HG03139 (cell line): Measurements from ENCODE around the gene STK4.
A peak's percentile ranks its signal among the peaks of the same experiment; 100 is the strongest.

Experiments
- ATAC-seq: cut with Tn5 transposase; IDR thresholded peaks from one replicate; pipeline ENCODE4 v1.9.1; 2021; ENCODE audit not compliant: unreplicated experiment

STK4 gene

DNA sequence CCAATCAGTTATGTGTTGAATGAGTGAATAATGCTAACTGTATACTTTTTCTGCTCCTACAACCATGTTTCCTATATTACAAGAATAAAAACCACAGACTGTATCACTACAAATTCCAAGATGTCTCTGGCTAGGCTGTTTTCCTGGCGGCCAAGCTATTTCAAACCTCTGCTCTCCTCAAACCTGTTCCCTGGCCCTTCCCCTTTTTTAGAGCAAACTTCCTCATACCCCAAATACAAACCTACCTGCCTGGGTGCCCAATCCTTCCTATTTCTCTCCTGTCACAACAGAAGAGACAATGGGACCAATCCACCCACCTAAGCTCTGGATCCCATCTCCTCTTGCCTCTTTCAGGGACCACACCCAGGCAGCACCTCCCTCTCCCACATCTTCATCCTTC, 13.6 kb upstream of the STK4 start:
- ATAC-seq = no peak

DNA sequence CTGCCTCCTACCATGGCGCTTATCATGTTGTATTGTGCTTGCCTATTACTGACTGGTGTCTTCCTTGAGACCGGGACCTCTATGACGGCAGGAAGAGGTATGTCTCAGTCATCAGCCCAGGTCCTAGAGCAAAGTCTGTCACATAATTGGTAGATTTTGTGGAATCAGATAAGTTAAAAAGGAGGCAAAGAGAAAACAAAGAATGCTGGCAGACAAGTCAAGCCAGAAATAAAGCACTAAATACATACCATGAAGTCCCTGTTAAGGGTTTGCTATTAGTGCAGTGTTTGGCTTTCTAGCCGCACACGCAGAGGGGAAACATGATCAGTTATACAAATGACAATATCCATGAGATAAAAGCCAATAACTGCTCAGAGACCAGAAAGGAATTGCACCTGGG, 12.1 kb upstream of the STK4 start:
- no peak for ATAC-seq

DNA sequence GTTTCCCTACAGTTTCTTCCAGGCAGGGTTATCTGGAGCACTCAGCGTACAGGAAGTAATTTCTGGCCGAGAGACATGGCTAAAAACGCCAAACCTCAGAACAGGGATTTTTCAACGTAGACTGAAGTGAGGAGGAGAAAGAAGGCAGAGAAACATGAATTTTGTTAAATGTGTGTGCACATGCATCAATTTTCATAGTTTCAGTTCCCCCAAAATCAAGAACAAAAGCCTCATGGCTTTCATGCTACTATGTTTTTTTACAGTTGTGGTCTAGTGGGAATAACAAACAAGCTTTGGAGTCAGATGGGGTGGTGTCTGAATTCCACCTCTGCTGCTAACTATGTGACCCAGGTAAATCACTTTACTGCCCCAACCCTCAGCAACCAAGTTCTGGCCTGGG, 11.0 kb upstream of the STK4 start:
- ATAC-seq = no peak

DNA sequence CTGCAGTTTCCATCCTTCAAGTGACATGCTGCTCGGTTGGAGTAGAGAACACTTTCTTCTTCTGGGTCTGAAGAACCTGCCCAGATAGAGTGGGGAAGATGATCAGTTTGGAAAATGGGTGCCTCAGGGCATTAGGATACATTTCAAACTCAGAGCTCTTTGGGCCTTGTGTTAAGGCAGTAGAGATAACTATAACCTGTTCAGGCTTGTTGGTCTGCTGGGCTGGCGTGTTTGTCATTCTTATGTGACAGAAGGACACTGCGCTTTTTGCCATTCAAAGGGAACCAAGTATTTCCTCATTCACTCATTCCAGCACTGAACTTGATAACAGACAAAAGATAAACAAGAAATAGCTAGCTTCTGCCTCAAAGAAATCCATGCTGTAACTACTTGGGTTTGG, 9.9 kb upstream of the STK4 start:
- ATAC-seq = no peak

DNA sequence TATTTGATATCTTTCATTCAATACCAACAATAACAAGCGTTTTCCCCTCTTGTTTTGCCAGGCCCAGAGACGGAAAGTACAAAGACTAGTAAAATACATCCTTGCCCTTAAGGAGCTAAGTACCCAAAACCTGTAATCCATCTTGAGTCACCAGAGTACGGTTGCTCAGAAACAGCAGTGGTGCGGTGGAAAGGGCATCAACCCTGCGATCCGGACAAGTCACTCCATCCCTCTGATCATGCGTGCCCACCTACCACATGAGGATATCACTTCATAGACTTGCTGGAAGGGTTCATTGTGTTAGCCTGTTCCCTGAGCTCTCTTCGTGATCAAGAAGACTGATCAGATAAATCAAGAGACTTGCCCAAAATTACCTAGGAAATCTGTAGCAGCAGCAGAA, 8.0 kb upstream of the STK4 start:
- ATAC-seq = no peak

DNA sequence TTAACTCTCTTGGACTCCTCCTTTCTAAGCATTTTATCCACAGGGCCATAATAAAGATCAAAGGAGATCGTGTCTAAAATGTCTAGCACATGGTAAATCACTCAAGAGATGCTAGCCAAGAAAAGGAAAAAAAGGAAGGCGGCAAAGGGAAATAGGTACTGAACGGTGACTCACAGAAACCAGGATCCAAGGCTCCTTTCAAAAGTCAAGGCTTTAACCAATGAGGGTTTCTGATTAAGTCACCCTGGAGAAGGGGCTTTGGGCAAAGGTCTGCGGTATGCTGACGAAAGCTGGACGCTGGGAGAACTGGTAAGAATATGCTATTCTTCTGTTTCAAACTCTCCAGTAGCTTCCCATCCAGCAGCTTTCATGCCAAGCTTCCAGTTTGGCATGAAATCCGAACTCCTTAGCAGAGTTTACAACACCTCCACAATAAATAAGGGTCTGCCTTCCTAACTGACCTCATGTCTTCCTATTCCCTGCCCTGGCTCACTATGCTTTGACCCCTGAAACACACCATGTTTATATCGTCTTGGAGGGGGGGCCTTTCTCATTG, 7.2 kb upstream of the STK4 start:
- no peak for ATAC-seq

DNA sequence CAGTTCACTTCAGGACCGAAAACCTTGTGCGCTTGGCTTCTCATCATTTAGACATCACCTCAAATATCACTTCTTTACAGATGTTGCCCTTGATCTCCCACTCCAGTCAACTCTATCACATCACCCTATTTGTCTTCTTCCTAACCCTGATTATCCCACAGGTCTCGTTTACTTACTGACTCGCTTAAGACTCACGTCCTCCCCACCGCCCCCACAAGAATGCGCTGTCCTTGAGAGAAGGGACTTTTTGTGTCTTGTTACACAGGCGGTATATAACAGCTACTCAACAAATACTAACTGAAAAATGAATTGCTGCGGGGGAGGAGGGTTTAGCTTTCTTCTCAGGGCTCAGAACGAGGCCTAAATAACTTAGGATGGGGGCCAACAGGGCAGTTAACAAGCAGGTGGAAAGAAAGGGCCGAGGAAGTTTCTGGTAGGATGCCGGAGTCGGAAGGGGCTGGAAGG, 6.6 kb upstream of the STK4 start:
- ATAC-seq = peak; percentile 8

DNA sequence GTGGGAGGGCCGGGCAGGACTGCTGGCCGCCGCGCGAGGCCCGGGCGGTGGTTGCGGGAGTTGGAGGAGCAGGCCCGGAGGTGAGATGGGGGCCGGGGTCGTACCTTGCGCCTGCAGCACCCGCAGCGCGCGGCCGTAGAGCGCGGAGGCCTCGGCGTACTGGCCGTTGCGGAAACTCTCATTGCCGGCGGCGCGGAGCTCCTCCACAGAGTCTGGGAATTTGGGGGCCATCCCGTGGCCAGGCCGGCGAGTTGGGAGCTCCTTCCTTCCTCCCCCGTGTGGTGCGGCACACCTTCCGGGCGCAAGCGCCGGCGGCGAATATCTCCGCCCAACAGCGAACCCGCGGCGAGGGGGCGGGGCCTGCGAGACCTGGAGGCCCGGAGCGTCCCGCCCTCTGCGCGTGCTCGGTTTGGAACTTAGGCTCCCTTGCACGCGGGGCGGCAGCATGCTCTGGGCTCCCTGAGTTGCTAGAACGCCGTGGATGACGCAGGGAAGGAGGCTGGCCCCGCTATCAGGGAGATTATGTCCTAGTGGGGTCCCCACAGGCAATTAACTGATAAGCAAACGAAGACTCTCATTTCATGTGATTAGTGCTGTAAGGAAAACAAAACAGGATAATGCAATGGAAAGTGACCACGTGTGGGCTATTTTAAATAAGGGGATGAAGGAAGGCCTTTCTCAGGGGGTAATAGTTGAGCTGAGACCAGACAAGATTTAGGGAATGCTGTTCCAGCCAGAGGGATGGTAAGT, 6.0 kb upstream of the STK4 start, which contains the start of gene TOMM34:
TOMM34 (minus strand) TSS at position 295 of the 750 bp plus-strand sequence; CDS start at position 231, 64 bp downstream.
- ATAC-seq = peak; percentile 69

DNA sequence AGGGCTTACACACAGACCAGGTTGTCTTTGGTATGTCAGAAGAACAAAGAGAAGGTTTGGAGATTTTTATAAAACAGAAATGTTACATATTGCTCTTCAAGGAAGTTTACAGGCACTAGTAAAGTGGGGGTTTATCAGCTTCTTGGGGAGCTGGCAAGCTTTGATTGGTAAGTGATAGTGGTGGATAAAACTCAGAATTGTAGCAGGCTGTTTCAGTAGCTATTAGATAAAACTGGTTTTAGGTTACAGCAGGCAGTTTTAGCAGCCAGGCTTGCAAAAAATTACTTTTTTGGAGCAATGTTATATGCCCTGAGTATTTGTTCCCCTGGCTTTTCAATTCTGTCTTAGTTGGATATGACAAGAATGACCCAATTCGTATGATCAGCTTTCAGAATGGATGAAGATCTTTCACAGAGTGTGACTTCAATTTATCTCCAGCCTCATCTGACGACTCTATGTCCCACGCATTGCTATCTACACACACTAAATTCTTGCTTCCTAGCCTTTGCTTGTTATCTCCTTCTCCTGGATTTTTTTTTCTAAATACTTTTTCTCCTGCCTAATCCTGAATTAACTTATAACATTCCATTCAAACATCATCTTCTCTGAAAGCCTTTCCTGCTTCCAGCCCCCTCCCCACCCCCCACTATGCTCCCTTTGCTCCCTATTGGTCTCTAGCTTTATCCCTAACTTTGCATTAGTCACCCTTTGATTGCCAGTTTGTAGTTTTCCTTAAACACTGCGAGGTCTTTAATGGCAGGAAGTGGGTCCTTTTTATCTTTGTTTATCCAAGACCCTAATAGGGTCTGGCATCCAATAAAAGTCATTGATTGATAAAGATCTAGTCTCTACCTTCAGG, 5.1 kb upstream of the STK4 start:
- no peak for ATAC-seq

DNA sequence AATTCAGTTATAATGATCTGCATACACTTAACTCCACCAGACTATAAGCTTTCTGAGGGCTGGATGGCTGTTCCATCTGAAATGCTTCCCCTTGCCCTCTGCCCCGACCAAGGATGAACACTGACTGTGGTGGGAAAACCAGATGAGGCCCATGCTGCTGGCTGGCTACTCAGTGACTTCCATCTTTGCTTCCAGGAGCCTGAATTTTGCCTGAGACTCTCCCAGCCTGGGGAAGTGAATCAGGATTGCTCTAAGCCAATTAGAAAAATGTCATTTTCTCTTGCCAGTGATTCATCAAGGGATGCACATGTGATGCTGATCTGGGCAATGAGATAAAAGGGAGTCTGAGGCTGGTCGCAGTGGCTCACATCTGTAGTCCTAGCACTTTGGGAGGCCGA, 4.4 kb upstream of the STK4 start:
- no peak for ATAC-seq

DNA sequence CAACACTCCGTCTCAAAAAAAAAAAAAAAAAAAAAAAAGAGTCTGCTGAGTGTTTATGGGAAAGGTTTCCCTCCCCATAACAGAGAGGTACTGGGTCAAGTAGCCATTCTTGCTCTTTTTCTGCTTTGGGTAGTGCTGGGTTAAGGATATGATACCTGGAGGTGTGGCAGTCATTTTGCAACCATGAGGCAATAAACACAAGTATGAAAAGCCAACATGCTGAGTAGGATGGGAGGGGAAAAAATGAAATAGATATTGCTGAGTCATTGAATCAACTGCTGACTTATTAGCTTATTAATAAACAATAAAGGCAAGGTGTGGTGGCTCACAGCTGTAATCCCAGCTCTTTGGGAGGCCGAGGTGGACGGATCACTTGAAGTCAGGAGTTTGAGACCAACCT, 3.8 kb upstream of the STK4 start:
- no peak for ATAC-seq

DNA sequence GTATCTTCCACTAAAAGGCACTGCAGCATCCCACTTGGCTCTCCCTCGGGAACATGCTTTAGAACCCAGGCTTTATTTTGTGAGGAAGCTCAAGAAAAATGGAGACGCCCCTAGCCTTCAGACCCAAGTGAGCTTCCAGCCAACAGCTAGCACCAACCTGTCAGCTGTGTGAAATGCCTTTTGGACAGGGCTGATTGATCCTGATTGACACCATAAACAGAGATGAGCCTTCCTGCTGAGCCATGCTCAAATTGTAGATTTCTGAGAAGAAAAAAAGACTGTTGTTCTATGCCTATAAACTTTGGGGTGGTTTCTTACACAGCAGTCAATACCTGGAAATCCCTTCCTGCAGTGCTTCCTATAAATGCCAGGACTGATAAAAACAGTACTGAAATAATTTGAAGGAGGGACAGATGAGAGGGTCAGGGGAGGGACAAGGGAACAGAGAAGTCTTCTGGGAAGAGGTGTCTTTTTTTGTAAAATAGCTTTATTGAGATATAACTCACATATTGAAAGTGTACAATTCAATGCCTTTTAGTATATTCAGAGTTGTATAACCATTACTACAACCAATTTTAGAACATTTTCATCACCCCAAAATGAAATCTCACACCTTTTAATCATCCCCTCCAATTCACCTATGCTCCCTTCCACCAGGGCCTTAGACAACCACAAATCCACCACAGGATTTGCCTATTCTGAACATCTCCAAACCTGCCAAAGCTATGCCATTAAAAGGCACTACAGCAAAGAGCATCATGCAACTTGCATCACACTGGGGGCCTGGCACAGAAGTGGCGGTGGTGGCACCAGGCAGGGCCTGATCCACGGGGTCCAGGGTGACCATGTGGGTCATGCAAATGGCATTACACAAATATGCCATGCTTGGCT, 2.7 kb upstream of the STK4 start:
- ATAC-seq = no peak

DNA sequence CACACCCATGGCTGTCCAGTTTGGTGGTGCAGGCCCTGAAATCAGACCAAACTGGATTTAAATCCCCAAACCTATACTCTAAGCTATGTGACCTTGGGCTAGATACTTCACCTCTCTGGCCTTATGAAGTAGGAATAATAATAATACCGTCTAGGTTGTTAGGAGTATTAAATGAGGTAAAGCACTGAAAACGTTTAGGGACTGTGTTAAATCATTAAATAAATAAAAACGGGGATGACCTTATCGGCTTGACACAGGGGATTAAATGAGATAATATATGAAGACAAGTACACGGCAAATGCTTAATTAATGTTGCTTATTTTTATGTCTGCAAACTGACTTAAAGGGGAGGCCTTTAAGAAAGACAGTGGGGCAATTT, 672 bp upstream of the STK4 start:
- no peak for ATAC-seq

DNA sequence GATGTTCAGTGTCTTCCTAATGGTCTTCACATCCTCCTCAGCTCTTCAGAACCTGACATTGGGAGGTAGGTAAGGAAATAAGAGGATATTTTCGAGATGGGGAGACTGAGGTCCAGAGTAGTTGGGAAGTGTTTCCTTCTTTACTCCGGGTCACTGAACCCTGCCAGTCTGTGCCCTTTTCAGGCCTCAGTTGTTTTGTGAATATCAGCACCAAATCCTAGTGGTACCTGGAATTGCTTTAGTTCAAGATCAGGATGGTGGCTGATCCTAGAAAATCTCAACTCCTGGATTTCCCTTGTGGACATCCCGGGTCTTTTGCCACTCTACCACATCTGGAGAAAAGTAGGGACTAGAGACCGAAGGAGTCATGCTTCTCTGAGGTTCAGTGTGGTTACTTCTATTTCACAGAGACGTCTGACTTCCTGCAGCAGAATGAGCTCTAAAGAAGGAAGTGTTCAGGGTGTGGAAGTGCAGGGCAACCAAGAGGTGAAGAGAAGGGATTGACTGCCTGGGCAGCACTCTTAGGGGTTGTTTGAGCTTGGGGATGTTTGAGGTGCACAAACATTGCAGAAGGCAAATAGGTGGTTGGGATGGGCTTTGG, 995 bp downstream of the STK4 start:
- ATAC-seq = no peak

DNA sequence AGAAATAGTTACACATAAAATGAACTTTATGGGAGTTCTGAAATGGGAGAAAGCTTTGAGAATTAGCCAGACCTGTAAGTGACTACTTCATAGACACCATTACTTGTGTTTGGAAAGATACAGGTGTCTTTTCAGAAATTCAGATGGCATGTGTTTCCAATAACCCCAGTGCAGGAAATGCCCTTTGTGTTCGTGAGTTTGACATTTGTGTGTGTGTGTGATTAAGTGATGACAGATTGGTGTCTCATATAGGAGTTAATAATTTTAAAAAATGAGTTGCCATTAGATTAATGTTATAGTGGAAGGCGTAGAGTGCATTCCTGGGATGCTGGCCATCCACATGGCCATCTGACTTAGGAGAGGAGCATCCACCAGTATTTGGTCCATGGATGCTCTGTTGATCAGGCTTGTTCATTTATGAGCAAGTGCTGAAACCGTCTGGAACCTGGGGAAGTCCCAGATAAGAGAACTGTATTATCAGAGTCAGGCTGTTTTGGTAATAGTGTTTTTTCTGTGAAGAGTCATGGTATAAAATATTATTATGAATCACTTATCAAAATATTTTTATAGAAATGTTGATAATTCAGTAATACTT, 3.1 kb downstream of the STK4 start:
- ATAC-seq = no peak

DNA sequence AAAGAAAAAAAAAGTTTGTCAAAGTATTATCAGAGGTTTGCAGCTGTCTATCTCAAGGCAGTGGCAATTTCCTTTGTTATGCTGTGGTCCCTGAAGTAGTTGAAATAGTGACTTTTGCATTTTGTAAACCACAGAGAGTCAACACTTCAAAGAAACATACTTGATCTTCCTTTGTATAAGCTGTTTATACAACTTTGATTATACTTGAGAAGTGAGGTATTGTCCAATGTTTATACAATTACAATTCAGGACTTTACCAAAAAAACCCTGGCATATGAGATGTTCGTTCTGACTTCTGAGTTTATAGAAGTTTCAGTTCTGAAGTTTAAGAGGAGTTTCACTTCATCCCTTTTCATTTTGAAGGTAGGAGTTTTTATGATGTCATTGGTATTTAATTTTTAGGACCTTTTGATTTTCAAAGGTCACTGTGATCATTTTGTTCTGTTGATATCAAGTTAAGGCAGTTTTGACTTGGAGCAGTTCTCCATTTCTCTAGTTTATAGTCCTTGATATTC, 4.0 kb downstream of the STK4 start:
- ATAC-seq = no peak

DNA sequence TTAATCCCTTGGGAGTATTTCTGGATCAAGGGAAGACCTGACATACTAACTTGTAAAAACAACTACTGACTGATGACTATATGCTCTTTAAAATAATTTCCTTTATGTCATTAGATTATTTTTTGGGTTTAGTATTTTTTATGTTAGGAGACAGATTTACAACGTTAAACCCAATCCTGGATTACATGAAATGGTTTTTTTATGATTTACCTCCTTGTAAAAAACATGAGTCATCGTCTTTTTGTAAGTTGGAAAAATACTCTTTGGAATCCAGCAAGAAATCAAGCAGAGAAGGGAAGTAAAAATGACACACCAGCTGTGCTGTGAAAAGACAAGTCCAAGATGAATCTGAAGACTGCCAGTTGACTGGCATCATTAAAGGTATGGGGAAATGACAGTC, 6.7 kb downstream of the STK4 start:
- no peak for ATAC-seq

DNA sequence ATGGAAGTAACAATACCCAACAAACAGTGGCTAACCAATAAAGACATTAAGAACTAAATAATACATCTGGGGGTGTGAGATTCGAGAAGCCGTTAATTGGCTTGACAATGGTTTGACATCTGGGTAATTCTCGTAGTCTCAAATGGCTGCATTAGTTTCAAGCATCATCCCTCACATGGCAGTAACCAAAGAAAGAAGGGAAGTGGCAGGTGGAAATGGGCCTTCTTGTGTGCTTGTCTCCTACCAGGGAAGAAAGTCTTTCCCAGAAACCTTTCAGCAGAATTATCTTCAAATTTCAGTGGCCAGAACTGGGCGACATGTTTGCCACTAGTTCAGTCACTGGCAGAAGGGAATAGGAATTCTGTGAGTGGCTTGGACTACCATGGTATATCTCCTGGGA, 10.4 kb downstream of the STK4 start:
- no peak for ATAC-seq

DNA sequence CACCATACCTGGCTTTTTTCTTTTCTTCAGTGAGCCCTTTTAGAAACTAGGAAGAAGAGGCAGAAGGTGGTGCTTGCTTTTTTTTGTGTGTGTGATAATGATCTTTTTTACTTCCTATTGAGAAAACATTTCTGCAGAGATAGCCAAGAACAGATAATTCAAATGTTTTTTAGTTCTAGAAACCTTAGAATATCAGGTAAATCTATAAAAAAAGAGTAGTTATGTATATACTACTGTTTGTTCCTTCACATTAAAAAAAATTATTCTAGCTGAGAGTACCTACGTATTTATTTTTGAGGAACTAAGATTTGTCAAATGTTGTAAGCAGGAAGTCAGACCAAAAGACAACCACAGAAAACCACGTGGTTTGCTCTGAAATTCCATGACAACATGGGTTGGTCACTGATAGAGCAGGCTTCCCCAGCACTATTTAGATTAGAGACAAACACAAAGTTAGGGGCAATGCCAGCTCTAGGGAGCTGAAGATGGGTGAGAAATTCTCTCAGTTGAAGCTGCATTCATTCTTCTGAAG, 12.8 kb downstream of the STK4 start:
- ATAC-seq = peak; percentile 83
